Lung (tissue), 12 donors: Measurements from ENCODE around the gene ROBO1. TPM values are rescaled to one million over a fixed set of nuclear protein-coding genes. Genes with fewer than 3 reads are reported as not detected.
A peak's percentile ranks its signal among the peaks of the same experiment; 100 is the strongest.

Source experiments
- ATAC-seq: fragments of 200-7000 bp; cut with Tn5 transposase; one replicate; pipeline ENCODE4 v1.9.1; 2020; ENCODE audit warnings: moderate number of reproducible peaks; ENCODE audit not compliant: insufficient read depth, low FRiP score
- DNase-seq, 3 donors: peaks; one replicate each; pipeline ENCODE4 v3.0.0-alpha.2; 2013 to 2017
- H3K27ac ChIP-seq, 2 donors: one replicate each; pipeline ENCODE4 v1.5.1; 2013; ENCODE audit warnings: mild to moderate bottlenecking in 2 of 2, moderate library complexity in 2 of 2, control low read depth in 1 of 2, inconsistent platforms in 1 of 2, low read depth in 1 of 2, low read length in 1 of 2
- H3K27me3 ChIP-seq, 3 donors: one replicate each; pipeline ENCODE4 v1.5.1; 2013; ENCODE audit warnings: low read length in 2 of 3; ENCODE audit not compliant: control insufficient read depth in 3 of 3, insufficient read depth in 3 of 3
- H3K36me3 ChIP-seq, 4 donors: one replicate each; pipeline ENCODE4 v1.5.1; 2013; ENCODE audit warnings: low read length in 4 of 4, mild to moderate bottlenecking in 1 of 4, moderate library complexity in 1 of 4; ENCODE audit not compliant: control insufficient read depth in 4 of 4, insufficient read depth in 4 of 4
- H3K4me1 ChIP-seq, 5 donors: one replicate each; pipeline ENCODE4 v1.5.1; 2013; ENCODE audit warnings: low read length in 5 of 5, mild to moderate bottlenecking in 2 of 5, moderate library complexity in 1 of 5; ENCODE audit not compliant: control insufficient read depth in 5 of 5, insufficient read depth in 5 of 5
- H3K4me3 ChIP-seq: one replicate; pipeline ENCODE4 v1.5.1; 2013; ENCODE audit warnings: mild to moderate bottlenecking, control low read depth, moderate library complexity
- H3K9ac ChIP-seq, 2 donors: one replicate each; pipeline ENCODE4 v1.5.1; 2013; ENCODE audit warnings: low read length in 2 of 2, control low read depth in 1 of 2; ENCODE audit not compliant: insufficient read depth in 1 of 2
- H3K9me3 ChIP-seq, 4 donors: one replicate each; pipeline ENCODE4 v1.5.1; 2013; ENCODE audit warnings: low read length in 3 of 4, mild to moderate bottlenecking in 1 of 4, moderate library complexity in 1 of 4; ENCODE audit not compliant: control insufficient read depth in 4 of 4, insufficient read depth in 3 of 4
- WGBS, 2 donors: extraction: QIAGEN DNeasy Blood & Tissue Kit; methylation state at CpG; one replicate each; pipeline ENCODE4 v1.1.7; 2013; 5-methylcytosine and 5-hydroxymethylcytosine counted together
- polyA plus RNA-seq, 2 donors: library from polyadenylated mRNA; stranded (reverse); fragments of 200-250 nt; gene quantifications; one replicate each; pipeline ENCODE4 v1.2.1, GENCODE V29; 2013
- total RNA-seq, 2 donors: library from RNA; depleted of rRNA in 1 of 2; stranded (reverse); fragments of >200 nt in 1 of 2; gene quantifications; one replicate each; pipeline ENCODE4 v1.2.1, GENCODE V29; 2014 to 2021
- TF ChIP-seq, protein P1 (sequence below): IDR thresholded peaks from 2 replicates; pipeline ENCODE4 v1.5.1; 2012; ENCODE audit warnings: mild to moderate bottlenecking; ENCODE audit errors: control extremely low read depth, extremely low read depth
- donor health status: control.
- donor health status: control.
- donor health status: Bipolar disorder and iron deficiency.
- donor health status: healthy.
- donor health status: DM: yes; HTN: yes; CAD: no.

Gene ROBO1
- total and polyA plus RNA-seq, 4 donors, result 2.6 to 72.6 (median 15.7) TPM

DNA sequence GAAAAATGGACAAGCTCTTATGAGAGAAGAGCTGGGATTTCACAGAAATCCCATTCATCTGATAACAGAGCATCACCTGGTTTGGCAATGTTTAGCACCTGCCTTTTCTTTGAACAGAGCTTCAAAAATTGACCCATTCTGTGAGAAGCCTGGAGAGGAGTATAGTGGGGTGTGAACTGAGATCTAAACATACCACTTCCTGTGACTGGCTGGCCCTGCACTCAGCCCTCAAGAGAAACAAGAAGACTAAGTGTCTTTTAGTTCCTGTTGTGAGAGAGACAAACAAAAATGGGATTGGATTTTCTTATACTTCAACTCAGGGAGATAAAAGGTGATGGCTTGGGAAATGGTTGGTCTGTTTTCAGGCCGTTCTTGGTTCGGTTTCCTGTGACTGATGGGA is 1060.2 kb downstream of the ROBO1 start:
- DNase-seq (peak in 1 of 3 donors; percentile 23), ATAC-seq (no peak)
- Histone ChIP-seq H3K36me3 (no peaks in the 10 kb centered on the region), H3K27ac (no peak overlapping the region), H3K4me1 (peaks cover 0 to 17% (median 3%) of the 10 kb centered on the region in 5 donors), H3K27me3 (no peaks in the 10 kb centered on the region), H3K9me3 (no peaks in the 10 kb centered on the region), H3K4me3 (no peak overlapping the region), H3K9ac (no peak overlapping the region)
- 73 to 79% methylated on average over 2 of the region's 2 CpGs for WGBS, 2 donors
- TF ChIP-seq, protein P1, sequence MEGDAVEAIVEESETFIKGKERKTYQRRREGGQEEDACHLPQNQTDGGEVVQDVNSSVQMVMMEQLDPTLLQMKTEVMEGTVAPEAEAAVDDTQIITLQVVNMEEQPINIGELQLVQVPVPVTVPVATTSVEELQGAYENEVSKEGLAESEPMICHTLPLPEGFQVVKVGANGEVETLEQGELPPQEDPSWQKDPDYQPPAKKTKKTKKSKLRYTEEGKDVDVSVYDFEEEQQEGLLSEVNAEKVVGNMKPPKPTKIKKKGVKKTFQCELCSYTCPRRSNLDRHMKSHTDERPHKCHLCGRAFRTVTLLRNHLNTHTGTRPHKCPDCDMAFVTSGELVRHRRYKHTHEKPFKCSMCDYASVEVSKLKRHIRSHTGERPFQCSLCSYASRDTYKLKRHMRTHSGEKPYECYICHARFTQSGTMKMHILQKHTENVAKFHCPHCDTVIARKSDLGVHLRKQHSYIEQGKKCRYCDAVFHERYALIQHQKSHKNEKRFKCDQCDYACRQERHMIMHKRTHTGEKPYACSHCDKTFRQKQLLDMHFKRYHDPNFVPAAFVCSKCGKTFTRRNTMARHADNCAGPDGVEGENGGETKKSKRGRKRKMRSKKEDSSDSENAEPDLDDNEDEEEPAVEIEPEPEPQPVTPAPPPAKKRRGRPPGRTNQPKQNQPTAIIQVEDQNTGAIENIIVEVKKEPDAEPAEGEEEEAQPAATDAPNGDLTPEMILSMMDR, result no peak

DNA sequence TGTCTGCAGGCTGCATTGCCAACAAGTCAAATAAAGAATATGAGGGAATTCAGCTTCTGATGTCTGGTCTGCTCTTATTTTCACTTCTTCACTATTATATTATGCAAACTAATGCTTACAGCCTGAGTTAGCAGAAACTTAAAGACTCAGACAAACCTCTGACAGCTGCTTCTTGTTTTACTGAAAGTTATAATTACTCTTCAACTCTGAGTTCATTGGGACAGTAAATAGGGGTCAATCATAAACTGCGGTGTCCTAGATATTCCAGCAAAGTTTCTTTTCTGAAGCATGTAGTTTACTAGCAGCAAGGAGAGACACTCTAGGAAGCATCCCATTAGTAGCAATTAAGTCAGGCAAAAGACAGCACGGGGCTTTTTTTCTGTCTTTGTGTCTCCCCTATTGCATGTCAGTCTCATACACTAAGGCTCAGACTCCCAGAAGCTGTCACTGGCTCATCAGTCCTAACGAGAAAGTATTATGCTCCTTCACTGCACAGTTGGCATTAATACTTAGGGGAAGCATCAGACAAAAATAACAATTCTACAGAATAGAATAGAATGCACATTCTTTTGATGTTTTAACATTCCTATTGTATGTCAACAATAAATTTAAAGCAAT is 1060.8 kb downstream of the ROBO1 start:
- TF ChIP-seq, protein P1, result no peak
- H3K36me3 ChIP-seq, result no peaks in the 10 kb centered on the region
- H3K27me3 ChIP-seq, result no peaks in the 10 kb centered on the region
- H3K27ac ChIP-seq, result no peak overlapping the region
- H3K4me3 ChIP-seq, result no peak overlapping the region
- 72 to 80% methylated on average over 3 of the region's 3 CpGs for WGBS, 2 donors
- ATAC-seq (no peak), DNase-seq (peak in 2 of 3 donors; percentile 40 to 47)
- no peaks in the 10 kb centered on the region for H3K9me3 ChIP-seq
- H3K9ac ChIP-seq, result no peak overlapping the region
- peaks cover 0 to 17% (median 3%) of the 10 kb centered on the region in 5 donors for H3K4me1 ChIP-seq

DNA sequence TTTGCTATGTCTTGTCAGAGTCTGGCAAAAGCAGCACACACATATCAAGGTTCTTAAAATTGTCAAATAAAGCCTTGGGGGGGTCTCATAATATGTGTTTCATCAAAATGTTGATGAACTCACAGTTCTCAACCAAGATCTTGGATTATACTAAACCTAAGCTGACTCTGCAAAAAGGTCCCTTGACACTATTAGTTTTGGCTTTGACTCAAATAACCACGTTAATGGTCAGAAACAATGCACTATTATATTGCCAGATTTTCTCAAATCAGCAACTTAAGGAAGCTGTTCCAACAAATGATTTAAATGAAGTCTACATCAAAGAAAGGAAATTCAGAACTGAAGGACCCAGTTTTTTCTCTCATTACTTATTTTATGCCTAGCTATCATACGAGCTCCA is 1063.9 kb downstream of the ROBO1 start:
- H3K4me1 ChIP-seq, result peaks cover 0 to 17% (median 3%) of the 10 kb centered on the region in 5 donors
- TF ChIP-seq, protein P1, result no peak
- H3K27me3 ChIP-seq, result no peaks in the 10 kb centered on the region
- H3K36me3 ChIP-seq, result no peaks in the 10 kb centered on the region
- WGBS, 2 donors, result 65 to 69% methylated on average over 2 of the region's 2 CpGs
- H3K9ac ChIP-seq, result no peak overlapping the region
- H3K27ac ChIP-seq, result no peak overlapping the region
- ATAC-seq, result no peak
- H3K4me3 ChIP-seq, result no peak overlapping the region
- H3K9me3 ChIP-seq, result no peaks in the 10 kb centered on the region
- no peak for DNase-seq

DNA sequence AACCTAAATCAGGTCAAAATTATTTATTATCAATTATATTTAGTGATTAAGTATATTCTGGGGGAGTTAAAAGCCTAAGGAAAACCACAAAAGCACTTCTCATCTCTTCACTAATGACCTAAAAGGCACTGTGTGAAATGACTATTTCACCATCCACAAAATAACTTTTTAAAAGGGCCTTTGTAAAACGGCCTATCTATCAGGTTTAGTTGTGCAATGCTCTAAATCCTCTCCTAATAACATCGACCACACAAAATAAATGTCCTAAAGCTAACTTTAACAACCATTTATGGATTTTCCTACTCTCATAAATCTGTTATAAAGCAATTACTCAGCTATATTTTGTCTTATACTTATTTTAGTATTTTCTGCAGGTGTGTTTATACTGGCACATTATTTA is 1066.3 kb downstream of the ROBO1 start:
- 66 to 82% methylated on average over 2 of the region's 2 CpGs for WGBS, 2 donors
- Histone ChIP-seq H3K4me3 (no peak overlapping the region), H3K9ac (no peak overlapping the region), H3K9me3 (no peaks in the 10 kb centered on the region), H3K36me3 (no peaks in the 10 kb centered on the region), H3K4me1 (peaks cover 0 to 15% (median 2%) of the 10 kb centered on the region in 5 donors), H3K27me3 (no peaks in the 10 kb centered on the region), H3K27ac (no peak overlapping the region)
- DNase-seq, result peak in 1 of 3 donors; percentile 35
- TF ChIP-seq, protein P1, result no peak
- no peak for ATAC-seq
